HUES48 (cell line): ENCODE results near the gene QDPR.

Experiments used
- H3K27ac ChIP-seq: one replicate; pipeline ENCODE4 v1.7.0; 2013; ENCODE audit warnings: low read depth, low read length, inconsistent platforms
- H3K27me3 ChIP-seq: 2 replicates; pipeline ENCODE4 v1.6.1; 2013; ENCODE audit warnings: mild to moderate bottlenecking, low read length; ENCODE audit not compliant: control insufficient read depth, insufficient read depth
- H3K36me3 ChIP-seq: 2 replicates; pipeline ENCODE4 v1.6.1; 2013; ENCODE audit warnings: low read length; ENCODE audit not compliant: control insufficient read depth, insufficient read depth
- H3K4me1 ChIP-seq: 2 replicates; pipeline ENCODE4 v1.6.1; 2013; ENCODE audit warnings: mild to moderate bottlenecking, low read length; ENCODE audit not compliant: control insufficient read depth, insufficient read depth
- H3K4me3 ChIP-seq: 2 replicates; pipeline ENCODE4 v1.5.1; 2013; ENCODE audit warnings: mild to moderate bottlenecking, low read depth, low read length
- H3K9ac ChIP-seq: 2 replicates; pipeline ENCODE4 v1.6.1; 2013; ENCODE audit warnings: mild to moderate bottlenecking, low read depth, low read length, moderate library complexity
- H3K9me3 ChIP-seq: 2 replicates; pipeline ENCODE4 v1.6.1; 2013; ENCODE audit warnings: low read length; ENCODE audit not compliant: control insufficient read depth, insufficient read depth

Gene QDPR

GRCh38 chr4:17490575-17491059 is 21.3 kb downstream of the QDPR start:
- Histone ChIP-seq H3K4me3 (no peak overlapping the region), H3K27ac (no peak overlapping the region), H3K36me3 (peaks cover 35% of the 10 kb centered on the region), H3K9ac (no peak overlapping the region), H3K4me1 (peaks cover 9% of the 10 kb centered on the region; the same call in 1 of the 2 replicates), H3K27me3 (no peaks in the 10 kb centered on the region), H3K9me3 (no peaks in the 10 kb centered on the region)

- Histone ChIP-seq H3K27ac (no peak overlapping the region), H3K4me3 (no peak overlapping the region), H3K4me1 (peaks cover 5% of the 10 kb centered on the region; the same call in 1 of the 2 replicates), H3K27me3 (no peaks in the 10 kb centered on the region), H3K36me3 (peaks cover 35% of the 10 kb centered on the region), H3K9ac (no peak overlapping the region), H3K9me3 (no peaks in the 10 kb centered on the region)
Measured at GRCh38 chr4:17489721-17490120, 22.2 kb downstream of the QDPR start.

GRCh38 chr4:17489123-17489522 is 22.8 kb downstream of the QDPR start:
- Histone ChIP-seq H3K4me3 (no peak overlapping the region), H3K36me3 (peaks cover 37% of the 10 kb centered on the region), H3K27me3 (no peaks in the 10 kb centered on the region), H3K9me3 (no peaks in the 10 kb centered on the region), H3K4me1 (no peaks in the 10 kb centered on the region), H3K27ac (no peak overlapping the region), H3K9ac (no peak overlapping the region)

GRCh38 chr4:17482716-17483115 is 29.2 kb downstream of the QDPR start:
- H3K27me3 ChIP-seq = no peaks in the 10 kb centered on the region
- H3K36me3 ChIP-seq = peaks cover 14% of the 10 kb centered on the region
- no peak overlapping the region for H3K27ac ChIP-seq
- no peak overlapping the region for H3K4me3 ChIP-seq
- no peak overlapping the region for H3K9ac ChIP-seq
- no peaks in the 10 kb centered on the region for H3K4me1 ChIP-seq
- H3K9me3 ChIP-seq = no peaks in the 10 kb centered on the region

- Histone ChIP-seq H3K36me3 (peaks cover 3% of the 10 kb centered on the region; the same call in 1 of the 2 replicates), H3K27me3 (no peaks in the 10 kb centered on the region), H3K4me1 (no peaks in the 10 kb centered on the region), H3K9ac (no peak overlapping the region), H3K27ac (no peak overlapping the region), H3K9me3 (no peaks in the 10 kb centered on the region), H3K4me3 (no peak overlapping the region)
Measured at GRCh38 chr4:17480955-17481354, 30.9 kb downstream of the QDPR start.

GRCh38 chr4:17480210-17480927 is 31.5 kb downstream of the QDPR start:
- Histone ChIP-seq H3K9me3 (no peaks in the 10 kb centered on the region), H3K9ac (no peak overlapping the region), H3K36me3 (0 out of 2 replicates have a peak, but pooled peaks cover 3% of the 10 kb centered on the region), H3K27ac (no peak overlapping the region), H3K4me1 (no peaks in the 10 kb centered on the region), H3K4me3 (no peak overlapping the region), H3K27me3 (no peaks in the 10 kb centered on the region)

- Histone ChIP-seq H3K4me3 (no peak overlapping the region), H3K9me3 (no peaks in the 10 kb centered on the region), H3K36me3 (no peaks in the 10 kb centered on the region), H3K27ac (no peak overlapping the region), H3K4me1 (no peaks in the 10 kb centered on the region), H3K9ac (no peak overlapping the region), H3K27me3 (no peaks in the 10 kb centered on the region)
Measured at GRCh38 chr4:17477774-17478472, 34.0 kb downstream of the QDPR start.

GRCh38 chr4:17476853-17477252 is 35.0 kb downstream of the QDPR start:
- H3K4me1 ChIP-seq = no peaks in the 10 kb centered on the region
- H3K9me3 ChIP-seq = no peaks in the 10 kb centered on the region
- no peaks in the 10 kb centered on the region for H3K27me3 ChIP-seq
- no peaks in the 10 kb centered on the region for H3K36me3 ChIP-seq
- no peak overlapping the region for H3K4me3 ChIP-seq
- H3K27ac ChIP-seq = no peak overlapping the region
- H3K9ac ChIP-seq = no peak overlapping the region

- H3K27me3 ChIP-seq = no peaks in the 10 kb centered on the region
- H3K27ac ChIP-seq = no peak overlapping the region
- no peaks in the 10 kb centered on the region for H3K36me3 ChIP-seq
- no peak overlapping the region for H3K4me3 ChIP-seq
- no peaks in the 10 kb centered on the region for H3K9me3 ChIP-seq
- H3K9ac ChIP-seq = no peak overlapping the region
- no peaks in the 10 kb centered on the region for H3K4me1 ChIP-seq
Measured at GRCh38 chr4:17475481-17475880, 36.4 kb downstream of the QDPR start.

GRCh38 chr4:17469931-17470674 is 41.8 kb downstream of the QDPR start:
- Histone ChIP-seq H3K9ac (no peak overlapping the region), H3K9me3 (no peaks in the 10 kb centered on the region), H3K36me3 (no peaks in the 10 kb centered on the region), H3K27me3 (no peaks in the 10 kb centered on the region), H3K27ac (no peak overlapping the region), H3K4me3 (no peak overlapping the region), H3K4me1 (no peaks in the 10 kb centered on the region)
